ENCODE data around the gene FAM107B.

The FAM107B gene

GRCh38 chr10:14562218-14563075 is 212.2 kb downstream of the FAM107B start:
- no peak for DNase-seq (ENCODE audit: insufficient read length, low spot score)
- peak; percentile 9 for FAIRE-seq
- TF ChIP-seq PAX5 (IDR thresholded peaks at IDR 0.05; ENCODE audit: insufficient read depth, low read length, severe bottlenecking) (no peak), POLR2A (IDR thresholded peaks at IDR 0.05; ENCODE audit: low read depth, low read length) (no peak), TAF1 (IDR thresholded peaks at IDR 0.05; ENCODE audit: low read depth, low read length) (no peak), SPI1 (IDR thresholded peaks at IDR 0.05; ENCODE audit: low read depth, low read length) (no peak), POU2F2 (IDR thresholded peaks at IDR 0.05; ENCODE audit: low read depth, low read length) (no peak), POLR2AphosphoS5 (IDR thresholded peaks at IDR 0.05; ENCODE audit: low read depth, low read length) (no peak)

- FAIRE-seq: no peak
- TF ChIP-seq POLR2AphosphoS5 (IDR thresholded peaks at IDR 0.05; ENCODE audit: low read depth, low read length) (peak; percentile 57; the same call in 1 of the 2 replicates), POLR2A (IDR thresholded peaks at IDR 0.05; ENCODE audit: low read depth, low read length) (no peak), POU2F2 (IDR thresholded peaks at IDR 0.05; ENCODE audit: low read depth, low read length) (no peak), PAX5 (IDR thresholded peaks at IDR 0.05; ENCODE audit: insufficient read depth, low read length, severe bottlenecking) (no peak), TAF1 (IDR thresholded peaks at IDR 0.05; ENCODE audit: low read depth, low read length) (no peak), SPI1 (IDR thresholded peaks at IDR 0.05; ENCODE audit: low read depth, low read length) (no peak)
- no peak for DNase-seq (ENCODE audit: insufficient read length, low spot score)
Measured at GRCh38 chr10:14560791-14561765, 213.6 kb downstream of the FAM107B start.

DNA sequence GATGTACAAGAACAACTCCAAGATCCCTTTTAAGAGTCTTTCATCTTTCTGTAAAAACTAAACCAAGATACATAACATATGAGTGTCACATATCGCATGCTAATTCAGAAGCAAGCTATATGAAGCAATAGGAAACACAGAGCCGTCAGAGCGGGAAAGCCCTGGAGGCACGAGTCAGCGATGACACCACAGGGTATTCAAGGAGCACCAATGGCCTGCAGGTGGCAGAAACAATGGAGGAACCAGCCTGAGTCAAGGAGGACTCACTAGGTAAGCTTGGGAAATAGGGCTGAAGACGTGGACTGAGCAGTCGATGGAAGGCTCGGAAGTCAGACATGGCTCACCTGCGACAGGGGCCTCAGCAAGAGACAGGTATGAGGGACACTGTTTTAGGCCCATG is 214.4 kb downstream of the FAM107B start:
- no peak for DNase-seq (ENCODE audit: insufficient read length, low spot score)
- peak; percentile 80 for FAIRE-seq
- TF ChIP-seq SPI1 (IDR thresholded peaks at IDR 0.05; ENCODE audit: low read depth, low read length) (no peak), POU2F2 (IDR thresholded peaks at IDR 0.05; ENCODE audit: low read depth, low read length) (peak; percentile 55; the same call in 1 of the 2 replicates), PAX5 (IDR thresholded peaks at IDR 0.05; ENCODE audit: insufficient read depth, low read length, severe bottlenecking) (no peak), POLR2A (IDR thresholded peaks at IDR 0.05; ENCODE audit: low read depth, low read length) (no peak)

- peak; percentile 29; the same call in 1 of the 2 replicates for TF ChIP-seq POLR2AphosphoS5 (IDR thresholded peaks at IDR 0.05; ENCODE audit: low read depth, low read length)
- TF ChIP-seq TAF1 (IDR thresholded peaks at IDR 0.05; ENCODE audit: low read depth, low read length): no peak
- peak; percentile 48; the same call in 1 of the 2 replicates for TF ChIP-seq POLR2A (IDR thresholded peaks at IDR 0.05; ENCODE audit: low read depth, low read length)
- TF ChIP-seq PAX5 (IDR thresholded peaks at IDR 0.05; ENCODE audit: insufficient read depth, low read length, severe bottlenecking): no peak
- TF ChIP-seq POU2F2 (IDR thresholded peaks at IDR 0.05; ENCODE audit: low read depth, low read length): no peak
- no peak for TF ChIP-seq SPI1 (IDR thresholded peaks at IDR 0.05; ENCODE audit: low read depth, low read length)
- peak; percentile 80 for FAIRE-seq
- no peak for DNase-seq (ENCODE audit: insufficient read length, low spot score)
Measured at GRCh38 chr10:14558025-14558424, 216.7 kb downstream of the FAM107B start.

- no peak for TF ChIP-seq POLR2AphosphoS5 (IDR thresholded peaks at IDR 0.05; ENCODE audit: low read depth, low read length)
- TF ChIP-seq TAF1 (IDR thresholded peaks at IDR 0.05; ENCODE audit: low read depth, low read length): no peak
- no peak for TF ChIP-seq POLR2A (IDR thresholded peaks at IDR 0.05; ENCODE audit: low read depth, low read length)
- TF ChIP-seq PAX5 (IDR thresholded peaks at IDR 0.05; ENCODE audit: insufficient read depth, low read length, severe bottlenecking): no peak
- TF ChIP-seq SPI1 (IDR thresholded peaks at IDR 0.05; ENCODE audit: low read depth, low read length): no peak
- TF ChIP-seq POU2F2 (IDR thresholded peaks at IDR 0.05; ENCODE audit: low read depth, low read length): no peak
- FAIRE-seq: no peak
- DNase-seq (ENCODE audit: insufficient read length, low spot score): no peak
Measured at GRCh38 chr10:14557567-14557966, 217.1 kb downstream of the FAM107B start.

DNA sequence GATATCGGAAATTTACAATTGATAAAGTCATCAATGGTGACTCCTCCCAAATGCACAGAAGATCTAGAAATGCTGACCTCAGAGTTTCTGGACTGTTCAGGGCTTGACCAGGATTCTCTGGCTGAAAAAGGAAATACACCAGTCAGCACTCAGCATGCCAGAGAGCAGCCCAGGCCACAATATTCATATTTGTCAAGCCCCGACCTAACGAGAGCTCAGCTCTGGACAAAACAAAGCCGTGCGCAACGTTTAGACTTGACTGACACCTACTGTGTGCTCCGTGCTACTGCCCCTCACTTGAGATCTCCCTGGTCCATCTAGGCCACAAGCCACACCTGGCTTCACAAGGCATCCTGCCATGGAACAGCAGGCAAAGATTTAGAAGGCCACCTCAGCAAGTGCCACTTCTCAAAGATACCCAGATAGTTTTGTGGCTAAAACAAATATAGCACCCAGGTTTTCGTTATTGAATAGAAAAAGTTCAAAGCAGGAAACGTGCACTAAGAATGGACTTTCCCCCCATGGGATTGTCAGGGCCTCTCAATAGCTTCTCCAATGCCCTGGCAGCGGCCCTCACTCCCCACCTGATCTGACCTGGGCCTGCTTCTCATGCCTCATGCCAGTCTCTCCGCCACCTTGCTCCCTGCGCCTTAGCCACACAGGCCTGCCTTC is 218.3 kb downstream of the FAM107B start:
- DNase-seq (ENCODE audit: insufficient read length, low spot score) (no peak), FAIRE-seq (peak; percentile 81)
- TF ChIP-seq POU2F2 (IDR thresholded peaks at IDR 0.05; ENCODE audit: low read depth, low read length) (peak; percentile 39; the same call in 1 of the 2 replicates), POLR2A (IDR thresholded peaks at IDR 0.05; ENCODE audit: low read depth, low read length) (no peak; the same call in 1 of the 2 replicates), POLR2AphosphoS5 (IDR thresholded peaks at IDR 0.05; ENCODE audit: low read depth, low read length) (peak; percentile 18; the same call in 1 of the 2 replicates)

DNA sequence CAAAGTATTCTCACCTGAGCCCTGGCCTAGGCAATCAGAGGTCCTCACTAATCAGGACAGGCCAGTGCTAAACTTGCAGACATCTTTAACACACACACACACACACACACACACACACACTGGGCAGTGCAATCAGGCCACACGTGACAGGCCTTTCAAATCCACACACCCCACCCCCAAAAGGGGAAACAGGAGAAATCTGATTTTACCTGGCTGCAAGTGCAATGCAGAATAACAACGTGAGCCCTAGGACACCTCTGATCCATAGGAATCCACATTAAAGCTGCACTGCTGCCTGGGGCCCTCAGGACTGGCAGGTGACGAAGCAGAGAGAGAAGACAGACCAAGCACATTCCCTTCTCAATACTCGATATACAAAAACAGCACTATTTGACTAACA is 218.9 kb downstream of the FAM107B start:
- FAIRE-seq: peak; percentile 31
- no peak for DNase-seq (ENCODE audit: insufficient read length, low spot score)
- TF ChIP-seq POLR2AphosphoS5 (IDR thresholded peaks at IDR 0.05; ENCODE audit: low read depth, low read length) (no peak), POU2F2 (IDR thresholded peaks at IDR 0.05; ENCODE audit: low read depth, low read length) (no peak), POLR2A (IDR thresholded peaks at IDR 0.05; ENCODE audit: low read depth, low read length) (no peak), PAX5 (IDR thresholded peaks at IDR 0.05; ENCODE audit: insufficient read depth, low read length, severe bottlenecking) (no peak), SPI1 (IDR thresholded peaks at IDR 0.05; ENCODE audit: low read depth, low read length) (no peak), TAF1 (IDR thresholded peaks at IDR 0.05; ENCODE audit: low read depth, low read length) (no peak)

GRCh38 chr10:14554491-14555205 is 220.0 kb downstream of the FAM107B start:
- no peak for DNase-seq (ENCODE audit: insufficient read length, low spot score)
- no peak for TF ChIP-seq TAF1 (IDR thresholded peaks at IDR 0.05; ENCODE audit: low read depth, low read length)
- TF ChIP-seq PAX5 (IDR thresholded peaks at IDR 0.05; ENCODE audit: insufficient read depth, low read length, severe bottlenecking): no peak
- TF ChIP-seq SPI1 (IDR thresholded peaks at IDR 0.05; ENCODE audit: low read depth, low read length): no peak
- TF ChIP-seq POU2F2 (IDR thresholded peaks at IDR 0.05; ENCODE audit: low read depth, low read length): no peak
- no peak for TF ChIP-seq POLR2A (IDR thresholded peaks at IDR 0.05; ENCODE audit: low read depth, low read length)
- no peak for TF ChIP-seq POLR2AphosphoS5 (IDR thresholded peaks at IDR 0.05; ENCODE audit: low read depth, low read length)
- peak; percentile 56 for FAIRE-seq
